ENCODE results near the gene CAMK1G.

Gene CAMK1G

DNA sequence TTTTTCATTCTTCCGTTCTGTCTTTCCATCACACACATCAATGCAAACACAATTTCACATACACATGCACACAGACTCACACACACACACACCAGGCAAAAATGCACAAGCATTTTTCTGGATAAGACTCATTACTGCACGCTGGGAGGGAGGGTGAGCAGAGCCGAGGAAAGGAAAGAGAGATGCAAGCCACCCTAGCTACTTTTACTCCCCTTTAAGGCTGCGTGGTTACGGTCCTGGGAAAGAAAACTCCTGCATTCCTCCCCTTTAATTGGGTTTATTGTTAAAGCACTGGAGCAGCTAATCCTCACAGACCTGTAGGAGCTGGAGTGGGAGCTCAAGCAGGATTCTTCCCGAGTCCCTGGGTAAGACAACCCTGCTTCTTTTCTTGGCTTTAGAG lies at the start of gene CAMK1G:
CAMK1G (plus strand) TSS at position 307 of the 400 bp plus-strand sequence. CDS start 11,270 bp downstream, outside the sequence.
- DNase-seq (ENCODE audit: low read depth), result no peak

DNA sequence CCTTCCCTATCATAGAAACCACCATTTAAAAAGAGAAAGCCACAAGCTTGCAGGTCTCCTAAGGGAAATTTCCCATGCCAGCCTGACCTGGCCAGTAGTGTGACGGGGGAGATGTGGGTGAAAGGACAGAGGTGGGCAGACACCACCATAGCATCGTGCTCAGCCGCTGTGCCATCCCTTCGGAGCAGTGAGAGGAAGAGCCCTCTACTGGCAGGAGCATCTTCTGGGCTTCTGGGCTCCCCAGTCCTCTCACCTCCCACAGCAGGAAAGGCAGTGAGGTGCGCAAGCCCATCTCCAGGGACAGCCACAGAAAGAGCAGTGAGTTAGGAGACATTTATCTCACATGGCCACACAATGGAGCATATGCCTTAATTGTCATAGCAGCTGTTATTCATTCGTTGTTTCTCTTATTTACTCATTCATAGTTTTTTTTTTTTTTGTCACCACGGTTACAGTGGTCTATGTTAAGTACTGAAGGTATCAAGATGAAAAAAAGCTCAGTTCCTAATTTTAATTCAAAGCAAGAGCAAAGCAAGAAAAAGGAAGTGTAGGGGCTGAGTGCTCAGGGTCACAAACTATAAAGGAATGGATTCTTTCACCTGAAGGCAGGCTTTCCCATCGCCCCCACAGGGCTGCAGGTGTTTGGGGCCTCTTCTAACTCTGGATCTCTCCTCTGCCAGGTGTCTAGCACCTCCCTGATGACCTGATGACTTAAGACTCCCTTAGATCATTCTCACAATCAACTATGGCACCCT lies 48.8 kb upstream of the CAMK1G start:
- no peak for DNase-seq (ENCODE audit: low read depth)

DNA sequence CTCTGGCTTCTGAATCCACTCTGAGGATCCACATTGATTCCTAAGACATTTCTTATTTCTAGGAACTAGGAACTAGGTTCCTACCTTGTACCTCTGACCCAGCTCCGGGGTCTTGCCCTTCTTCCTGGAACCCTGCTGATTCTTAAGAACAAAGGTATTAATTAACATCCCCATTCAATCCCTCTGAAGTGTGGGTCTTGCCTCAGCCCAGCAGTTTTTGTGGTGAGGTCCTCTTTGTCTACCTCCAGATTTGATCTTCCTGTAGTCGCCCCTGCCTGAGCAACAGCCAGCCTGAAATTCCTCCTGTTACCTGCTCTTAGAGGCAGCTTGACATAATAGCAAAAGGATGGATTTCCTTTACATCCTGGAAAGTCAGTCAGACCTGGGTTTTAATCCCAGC lies 46.7 kb upstream of the CAMK1G start:
- no peak for DNase-seq (ENCODE audit: low read depth)

GRCh38 chr1:209537336-209538114 lies 46.0 kb upstream of the CAMK1G start:
- DNase-seq (ENCODE audit: low read depth), result no peak

- DNase-seq (ENCODE audit: low read depth), result no peak
Observed at GRCh38 chr1:209539576-209539975, 43.9 kb upstream of the CAMK1G start.

GRCh38 chr1:209542585-209542984 lies 40.9 kb upstream of the CAMK1G start:
- no peak for DNase-seq (ENCODE audit: low read depth)

DNA sequence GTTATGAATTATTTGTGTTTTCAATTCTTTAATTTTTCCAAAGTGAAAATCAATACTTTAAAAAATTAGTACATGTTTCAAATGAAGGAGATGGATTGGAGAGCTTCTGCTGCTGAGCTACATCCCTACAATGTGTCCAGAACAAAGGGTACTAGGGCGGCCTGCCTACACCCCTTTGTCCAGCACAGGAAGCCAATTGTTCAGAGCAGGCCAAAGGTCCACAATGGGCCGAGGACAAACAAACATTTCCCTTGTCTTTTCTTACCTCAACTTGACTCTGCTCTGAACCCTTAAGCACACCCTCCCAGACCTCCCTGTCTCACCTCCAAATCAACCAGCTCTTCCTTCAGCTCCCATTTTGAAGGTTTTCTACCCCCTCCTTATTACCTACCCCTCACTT lies 39.4 kb upstream of the CAMK1G start:
- DNase-seq (ENCODE audit: low read depth), result no peak

GRCh38 chr1:209545423-209545822 lies 38.1 kb upstream of the CAMK1G start:
- no peak for DNase-seq (ENCODE audit: low read depth)

GRCh38 chr1:209546390-209547085 lies 37.0 kb upstream of the CAMK1G start:
- DNase-seq (ENCODE audit: low read depth), result no peak

GRCh38 chr1:209547626-209548025 lies 35.9 kb upstream of the CAMK1G start:
- no peak for DNase-seq (ENCODE audit: low read depth)

DNA sequence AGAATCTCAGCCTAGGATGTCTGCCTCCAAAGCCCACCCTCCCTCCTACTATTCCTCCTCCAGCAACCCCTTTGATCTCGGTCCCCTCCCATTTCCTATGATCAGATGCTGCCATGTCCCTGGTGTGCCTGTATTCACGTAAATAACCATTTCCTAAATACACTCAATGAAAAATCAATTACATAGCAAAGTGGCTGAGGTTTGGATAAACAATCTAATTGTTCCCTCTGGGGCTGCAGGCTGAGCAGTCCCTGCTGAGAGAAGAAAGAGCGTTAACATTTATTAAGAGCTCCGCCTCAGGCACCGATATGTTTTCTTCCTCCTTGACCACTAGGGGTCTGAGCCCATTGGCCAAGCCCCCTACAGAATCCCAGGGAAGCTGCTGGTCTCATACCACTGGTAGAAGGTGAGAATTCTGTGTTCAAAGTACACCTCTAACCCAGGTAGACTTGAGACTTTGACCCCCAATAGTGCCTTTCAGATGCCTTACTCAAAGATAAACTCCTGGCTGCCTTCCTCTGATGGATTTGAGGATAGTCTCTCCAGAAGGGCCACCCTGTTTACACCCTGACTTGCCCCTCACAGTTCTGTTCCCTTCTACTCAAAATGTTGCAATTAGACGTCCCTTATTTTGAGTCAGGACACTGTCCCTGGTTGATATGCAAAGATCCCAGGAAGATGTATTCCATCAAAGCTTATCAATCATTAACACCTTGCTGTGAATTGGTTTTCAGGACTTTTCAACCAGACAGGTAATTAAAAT lies 33.9 kb upstream of the CAMK1G start:
- no peak for DNase-seq (ENCODE audit: low read depth)

GRCh38 chr1:209550519-209550918 lies 33.0 kb upstream of the CAMK1G start:
- no peak for DNase-seq (ENCODE audit: low read depth)

- DNase-seq (ENCODE audit: low read depth), result no peak
Observed at GRCh38 chr1:209552406-209553264, 30.9 kb upstream of the CAMK1G start.

DNA sequence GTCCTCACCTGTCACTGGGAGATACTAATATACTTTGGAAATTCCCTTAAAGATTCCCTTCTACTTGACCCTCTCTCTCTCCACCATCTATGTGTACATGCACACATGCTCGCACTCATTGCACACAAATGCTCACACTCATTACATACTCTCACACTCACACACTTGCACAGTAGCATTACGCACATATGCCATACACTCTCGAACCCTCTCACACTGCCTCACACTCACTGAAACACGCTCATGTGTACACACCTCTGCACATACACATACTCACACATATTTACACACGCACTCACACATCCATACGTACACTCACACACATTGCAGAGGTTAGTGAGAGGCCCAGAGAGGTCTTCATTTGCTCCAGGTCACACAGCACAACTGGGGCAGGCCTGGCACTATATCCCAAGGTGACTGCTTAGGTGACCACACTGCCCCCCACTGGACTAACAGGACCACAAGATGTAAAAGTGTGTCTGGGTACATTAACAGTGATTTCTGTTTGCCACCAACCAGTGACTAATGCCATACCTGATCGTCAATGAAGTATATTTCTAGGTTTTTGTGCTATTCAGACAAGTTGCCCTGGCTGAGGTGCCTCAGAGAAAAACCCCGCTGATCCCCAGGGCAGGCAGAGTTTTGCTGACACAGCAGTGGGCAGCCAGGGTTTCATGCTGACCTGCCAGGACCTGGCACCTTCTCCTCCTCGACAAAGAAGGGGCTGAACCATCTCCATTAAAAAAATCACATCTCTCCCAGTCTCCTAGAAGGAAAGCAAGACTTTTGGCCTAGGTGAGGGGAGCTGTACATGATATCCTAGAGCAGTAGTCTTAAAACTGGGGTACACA lies 28.5 kb upstream of the CAMK1G start:
- no peak for DNase-seq (ENCODE audit: low read depth)

DNA sequence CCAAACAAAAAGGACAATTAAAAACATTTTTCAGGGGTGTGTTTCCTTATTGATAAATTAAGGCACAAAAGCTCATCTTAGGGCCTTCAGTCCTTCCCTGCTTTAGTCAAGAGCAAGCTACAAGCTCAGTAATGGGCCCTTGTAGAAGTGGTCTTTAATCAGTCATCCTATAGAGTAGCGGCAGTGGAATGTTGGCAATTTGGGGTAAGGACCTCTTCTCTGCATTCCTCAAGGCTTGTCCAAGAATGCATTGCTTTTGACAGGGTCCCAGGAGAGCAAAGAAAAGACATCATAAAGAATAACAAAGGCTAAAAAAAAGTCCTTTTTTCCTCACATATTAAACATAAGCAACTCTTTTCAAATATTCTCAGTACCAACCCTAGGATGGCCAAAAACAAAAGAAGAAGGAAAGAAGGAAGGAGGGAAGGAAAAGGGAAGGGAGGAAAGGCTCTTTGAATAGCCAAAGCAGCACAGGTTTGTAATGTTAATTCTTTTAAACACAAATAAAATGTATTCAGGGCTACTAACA lies 27.3 kb upstream of the CAMK1G start:
- no peak for DNase-seq (ENCODE audit: low read depth)

GRCh38 chr1:209557221-209557620 lies 26.3 kb upstream of the CAMK1G start:
- no peak for DNase-seq (ENCODE audit: low read depth)

GRCh38 chr1:209560529-209560928 lies 23.0 kb upstream of the CAMK1G start:
- DNase-seq (ENCODE audit: low read depth), result no peak

DNA sequence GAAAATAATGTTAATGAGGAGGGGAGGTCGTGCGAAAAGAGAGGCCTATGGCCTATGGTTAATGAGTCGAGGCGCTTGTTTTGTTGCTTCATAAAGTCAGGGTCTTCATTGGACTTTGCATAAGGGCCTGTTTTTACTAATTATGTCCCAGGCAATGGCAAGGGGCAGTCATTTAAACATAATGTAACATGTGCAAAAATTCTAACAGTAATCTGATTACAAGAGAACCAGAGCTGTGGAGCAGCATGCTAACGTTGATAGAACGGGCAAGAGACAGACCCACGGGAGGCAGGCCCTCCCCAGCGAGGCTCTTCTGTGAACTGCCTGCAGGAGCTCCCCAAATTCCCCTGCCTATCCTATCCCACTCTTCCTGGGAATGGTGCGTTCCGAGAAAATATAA lies 22.6 kb upstream of the CAMK1G start:
- DNase-seq (ENCODE audit: low read depth), result no peak

GRCh38 chr1:209561532-209561931 lies 22.0 kb upstream of the CAMK1G start:
- DNase-seq (ENCODE audit: low read depth), result no peak

- DNase-seq (ENCODE audit: low read depth), result no peak
Observed at GRCh38 chr1:209564849-209565248, 18.7 kb upstream of the CAMK1G start.

Data from fibroblast of gingiva (primary cell).